Loucy (cell line): ENCODE data around the gene UNKL.

Source experiments
- H2AFZ ChIP-seq: fragments of 200-600 bp; sonication (generic); 2 replicates; pipeline ENCODE4 v1.6.0; 2016; ENCODE audit warnings: antibody characterized with exemption, mild to moderate bottlenecking, low read length, moderate library complexity
- H3F3A ChIP-seq: fragments of 200-600 bp; 2 replicates; pipeline ENCODE4 v1.6.0; 2016; ENCODE audit warnings: antibody characterized with exemption, low read depth, mild to moderate bottlenecking
- H3K27me3 ChIP-seq: fragments of 200-600 bp; sonication (generic); 2 replicates; pipeline ENCODE4 v1.6.1; 2014; ENCODE audit warnings: low read length, mild to moderate bottlenecking; ENCODE audit not compliant: insufficient read depth, poor library complexity, severe bottlenecking
- H3K36me3 ChIP-seq: fragments of 200-600 bp; sonication (generic); 2 replicates; pipeline ENCODE4 v1.6.1; 2016; ENCODE audit warnings: low read length; ENCODE audit not compliant: insufficient read depth
- H3K4me1 ChIP-seq: fragments of 200-600 bp; sonication (generic); 2 replicates; pipeline ENCODE4 v1.5.1; 2014; ENCODE audit warnings: low read length, mild to moderate bottlenecking; ENCODE audit not compliant: insufficient read depth, poor library complexity, severe bottlenecking
- H3K4me2 ChIP-seq: fragments of 200-600 bp; sonication (generic); 2 replicates; pipeline ENCODE4 v1.6.0; 2014; ENCODE audit warnings: antibody characterized with exemption, low read length, low read depth, mild to moderate bottlenecking; ENCODE audit not compliant: poor library complexity, severe bottlenecking
- H3K4me3 ChIP-seq: fragments of 200-600 bp; sonication (generic); 2 replicates; pipeline ENCODE4 v1.5.1; 2014; ENCODE audit warnings: low read length, mild to moderate bottlenecking, mixed read lengths; ENCODE audit not compliant: poor library complexity, severe bottlenecking
- H3K79me2 ChIP-seq: fragments of 200-600 bp; sonication (generic); 2 replicates; pipeline ENCODE4 v1.6.1; 2014; ENCODE audit warnings: low read length; ENCODE audit not compliant: insufficient read depth
- H3K9ac ChIP-seq: fragments of 200-600 bp; sonication (generic); 2 replicates; pipeline ENCODE4 v1.6.0; 2014; ENCODE audit warnings: mild to moderate bottlenecking, low read depth, low read length, moderate library complexity; ENCODE audit not compliant: poor library complexity, severe bottlenecking
- H3K9me2 ChIP-seq: fragments of 200-600 bp; sonication (generic); replicated peaks from 2 replicates; pipeline ENCODE4 v1.6.1; 2016; ENCODE audit warnings: low read depth, low read length, mixed read lengths
- H3K9me3 ChIP-seq: fragments of 200-600 bp; sonication (generic); 2 replicates; pipeline ENCODE4 v1.6.1; 2014; ENCODE audit warnings: mild to moderate bottlenecking, antibody characterized with exemption, low read length, low read depth; ENCODE audit not compliant: insufficient read depth
- H4K20me1 ChIP-seq: fragments of 200-600 bp; sonication (generic); 2 replicates; pipeline ENCODE4 v1.6.0; 2014; ENCODE audit warnings: antibody characterized with exemption, low read length, mild to moderate bottlenecking; ENCODE audit not compliant: insufficient read depth, poor library complexity, severe bottlenecking
- EZH2phosphoT487 ChIP-seq: fragments of 200-600 bp; IDR thresholded peaks from 2 replicates; pipeline ENCODE4 v1.6.1; 2018; ENCODE audit warnings: antibody characterized with exemption, mild to moderate bottlenecking, moderate library complexity, borderline replicate concordance
- TF ChIP-seq, protein P1 (sequence below): fragments of 200-600 bp; sonication (generic); conservative IDR thresholded peaks from 2 replicates; pipeline ENCODE4 v1.5.1; 2014; ENCODE audit warnings: mild to moderate bottlenecking, antibody characterized with exemption, low read length

The UNKL gene

GRCh38 chr16:1366060-1366711 lies 48.3 kb downstream of the UNKL start:
- no peaks in the 10 kb centered on the region for H3K9me3 ChIP-seq
- H3K4me3 ChIP-seq, result no peak overlapping the region
- H3K79me2 ChIP-seq, result no peaks in the 10 kb centered on the region
- H3K27me3 ChIP-seq, result no peaks in the 10 kb centered on the region
- no peaks in the 10 kb centered on the region for H4K20me1 ChIP-seq
- H2AFZ ChIP-seq, result no peak overlapping the region
- TF ChIP-seq EZH2phosphoT487, result no peak
- TF ChIP-seq, protein P1, sequence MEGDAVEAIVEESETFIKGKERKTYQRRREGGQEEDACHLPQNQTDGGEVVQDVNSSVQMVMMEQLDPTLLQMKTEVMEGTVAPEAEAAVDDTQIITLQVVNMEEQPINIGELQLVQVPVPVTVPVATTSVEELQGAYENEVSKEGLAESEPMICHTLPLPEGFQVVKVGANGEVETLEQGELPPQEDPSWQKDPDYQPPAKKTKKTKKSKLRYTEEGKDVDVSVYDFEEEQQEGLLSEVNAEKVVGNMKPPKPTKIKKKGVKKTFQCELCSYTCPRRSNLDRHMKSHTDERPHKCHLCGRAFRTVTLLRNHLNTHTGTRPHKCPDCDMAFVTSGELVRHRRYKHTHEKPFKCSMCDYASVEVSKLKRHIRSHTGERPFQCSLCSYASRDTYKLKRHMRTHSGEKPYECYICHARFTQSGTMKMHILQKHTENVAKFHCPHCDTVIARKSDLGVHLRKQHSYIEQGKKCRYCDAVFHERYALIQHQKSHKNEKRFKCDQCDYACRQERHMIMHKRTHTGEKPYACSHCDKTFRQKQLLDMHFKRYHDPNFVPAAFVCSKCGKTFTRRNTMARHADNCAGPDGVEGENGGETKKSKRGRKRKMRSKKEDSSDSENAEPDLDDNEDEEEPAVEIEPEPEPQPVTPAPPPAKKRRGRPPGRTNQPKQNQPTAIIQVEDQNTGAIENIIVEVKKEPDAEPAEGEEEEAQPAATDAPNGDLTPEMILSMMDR, result no peak
- H3K4me2 ChIP-seq, result no peak overlapping the region
- no peak overlapping the region for H3K9ac ChIP-seq
- H3K4me1 ChIP-seq, result no peaks in the 10 kb centered on the region
- no peaks in the 10 kb centered on the region for H3K9me2 ChIP-seq
- no peaks in the 10 kb centered on the region for H3K36me3 ChIP-seq
- H3F3A ChIP-seq, result no peaks in the 10 kb centered on the region

GRCh38 chr16:1364510-1364909 lies 50.0 kb downstream of the UNKL start:
- H2AFZ ChIP-seq, result no peak overlapping the region
- H3K9ac ChIP-seq, result no peak overlapping the region
- no peaks in the 10 kb centered on the region for H4K20me1 ChIP-seq
- no peaks in the 10 kb centered on the region for H3K79me2 ChIP-seq
- H3K9me3 ChIP-seq, result no peaks in the 10 kb centered on the region
- H3K36me3 ChIP-seq, result no peaks in the 10 kb centered on the region
- TF ChIP-seq, protein P1, result no peak
- no peak for TF ChIP-seq EZH2phosphoT487
- no peak overlapping the region for H3K4me2 ChIP-seq
- no peaks in the 10 kb centered on the region for H3K9me2 ChIP-seq
- H3K4me1 ChIP-seq, result no peaks in the 10 kb centered on the region
- no peaks in the 10 kb centered on the region for H3K27me3 ChIP-seq
- H3K4me3 ChIP-seq, result no peak overlapping the region
- no peaks in the 10 kb centered on the region for H3F3A ChIP-seq

GRCh38 chr16:1363501-1364041 lies 50.9 kb downstream of the UNKL start:
- Histone ChIP-seq H3F3A (no peaks in the 10 kb centered on the region), H3K27me3 (no peaks in the 10 kb centered on the region), H2AFZ (no peak overlapping the region), H3K4me1 (no peaks in the 10 kb centered on the region), H3K9me3 (no peaks in the 10 kb centered on the region), H3K79me2 (no peaks in the 10 kb centered on the region), H3K4me3 (no peak overlapping the region), H3K36me3 (no peaks in the 10 kb centered on the region), H3K9me2 (no peaks in the 10 kb centered on the region), H3K4me2 (no peak overlapping the region), H3K9ac (no peak overlapping the region), H4K20me1 (no peaks in the 10 kb centered on the region)
- TF ChIP-seq, protein P1, result peak; percentile 56
- TF ChIP-seq EZH2phosphoT487, result no peak
